WI38 (cell line): ENCODE data around the gene SMYD2.

Experiments used
- H3K4me3 ChIP-seq: 2 replicates; pipeline ENCODE4 v1.5.1; 2011; ENCODE audit warnings: low read depth, mild to moderate bottlenecking, control low read depth, low read length
- CTCF ChIP-seq: IDR thresholded peaks from 2 replicates; pipeline ENCODE4 v1.5.1; 2012; ENCODE audit warnings: low read depth, mild to moderate bottlenecking, control low read depth, low read length

SMYD2 gene

GRCh38 chr1:214247501-214248041, 33.4 kb upstream of the SMYD2 start:
- no peak overlapping the region for H3K4me3 ChIP-seq
- no peak for TF ChIP-seq CTCF

GRCh38 chr1:214248311-214249085, 32.5 kb upstream of the SMYD2 start:
- H3K4me3 ChIP-seq = no peak overlapping the region
- TF ChIP-seq CTCF = no peak

GRCh38 chr1:214249651-214250050, 31.3 kb upstream of the SMYD2 start:
- no peak for TF ChIP-seq CTCF
- no peak overlapping the region for H3K4me3 ChIP-seq

GRCh38 chr1:214251354-214251753, 29.6 kb upstream of the SMYD2 start:
- no peak for TF ChIP-seq CTCF
- H3K4me3 ChIP-seq = no peak overlapping the region

- no peak for TF ChIP-seq CTCF
Measured at GRCh38 chr1:214255509-214255908, 25.4 kb upstream of the SMYD2 start.

GRCh38 chr1:214259353-214259977, 21.5 kb upstream of the SMYD2 start:
- no peak for TF ChIP-seq CTCF
- no peak overlapping the region for H3K4me3 ChIP-seq

More at GRCh38 chr1:214255509-214255908, 25.4 kb upstream of the SMYD2 start:
- H3K4me3 ChIP-seq = no peak overlapping the region
